Measurements from ENCODE around the gene THRA. TPM values are rescaled to one million over a fixed set of nuclear protein-coding genes. Genes with fewer than 3 reads are reported as not detected.
A peak's percentile ranks its signal among the peaks of the same experiment; 100 is the strongest.

Gene THRA
- polyA plus RNA-seq, 1 of the 3 experiments (the other 2 are of a cell fraction) = 23.1 TPM

DNA sequence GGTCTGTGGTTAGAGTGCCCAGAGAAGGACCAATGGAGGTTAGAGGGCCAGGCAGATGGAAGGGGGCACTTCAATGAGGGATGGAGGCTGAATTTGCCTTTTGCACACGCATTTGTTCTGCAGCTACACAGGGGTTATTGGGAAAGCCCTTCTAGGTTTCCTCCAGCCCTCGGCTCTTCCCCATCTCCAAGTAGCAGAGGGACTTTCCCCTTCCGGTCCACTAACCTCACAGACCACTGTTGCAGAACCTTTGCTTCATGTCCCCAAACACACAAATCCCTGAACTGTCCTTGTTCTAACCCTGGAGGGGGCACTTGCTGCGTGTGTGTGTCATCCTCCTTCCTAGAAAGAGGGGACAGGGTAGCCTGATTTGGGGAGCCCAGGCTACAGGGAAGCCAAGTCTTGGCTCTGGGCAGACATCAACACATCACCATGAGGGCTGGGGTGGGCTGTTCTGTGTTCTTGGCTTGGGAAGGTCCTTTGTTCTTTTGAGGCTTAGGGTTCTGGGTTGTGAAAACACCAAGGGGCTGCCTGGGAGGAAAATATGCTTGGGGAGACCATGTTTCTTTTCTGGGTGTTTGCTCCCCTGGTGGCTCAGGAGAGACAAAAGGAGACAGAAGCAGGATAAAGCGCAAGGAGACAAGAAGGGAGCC is 44.9 kb downstream of the THRA start (continued):
- TF ChIP-seq, protein P1, sequence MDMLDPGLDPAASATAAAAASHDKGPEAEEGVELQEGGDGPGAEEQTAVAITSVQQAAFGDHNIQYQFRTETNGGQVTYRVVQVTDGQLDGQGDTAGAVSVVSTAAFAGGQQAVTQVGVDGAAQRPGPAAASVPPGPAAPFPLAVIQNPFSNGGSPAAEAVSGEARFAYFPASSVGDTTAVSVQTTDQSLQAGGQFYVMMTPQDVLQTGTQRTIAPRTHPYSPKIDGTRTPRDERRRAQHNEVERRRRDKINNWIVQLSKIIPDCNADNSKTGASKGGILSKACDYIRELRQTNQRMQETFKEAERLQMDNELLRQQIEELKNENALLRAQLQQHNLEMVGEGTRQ (IDR thresholded peaks at IDR 0.05; ENCODE audit: borderline replicate concordance, low read depth, low read length) = no peak
- TF ChIP-seq RFX5 (IDR thresholded peaks at IDR 0.05; ENCODE audit: low read length) = no peak

DNA sequence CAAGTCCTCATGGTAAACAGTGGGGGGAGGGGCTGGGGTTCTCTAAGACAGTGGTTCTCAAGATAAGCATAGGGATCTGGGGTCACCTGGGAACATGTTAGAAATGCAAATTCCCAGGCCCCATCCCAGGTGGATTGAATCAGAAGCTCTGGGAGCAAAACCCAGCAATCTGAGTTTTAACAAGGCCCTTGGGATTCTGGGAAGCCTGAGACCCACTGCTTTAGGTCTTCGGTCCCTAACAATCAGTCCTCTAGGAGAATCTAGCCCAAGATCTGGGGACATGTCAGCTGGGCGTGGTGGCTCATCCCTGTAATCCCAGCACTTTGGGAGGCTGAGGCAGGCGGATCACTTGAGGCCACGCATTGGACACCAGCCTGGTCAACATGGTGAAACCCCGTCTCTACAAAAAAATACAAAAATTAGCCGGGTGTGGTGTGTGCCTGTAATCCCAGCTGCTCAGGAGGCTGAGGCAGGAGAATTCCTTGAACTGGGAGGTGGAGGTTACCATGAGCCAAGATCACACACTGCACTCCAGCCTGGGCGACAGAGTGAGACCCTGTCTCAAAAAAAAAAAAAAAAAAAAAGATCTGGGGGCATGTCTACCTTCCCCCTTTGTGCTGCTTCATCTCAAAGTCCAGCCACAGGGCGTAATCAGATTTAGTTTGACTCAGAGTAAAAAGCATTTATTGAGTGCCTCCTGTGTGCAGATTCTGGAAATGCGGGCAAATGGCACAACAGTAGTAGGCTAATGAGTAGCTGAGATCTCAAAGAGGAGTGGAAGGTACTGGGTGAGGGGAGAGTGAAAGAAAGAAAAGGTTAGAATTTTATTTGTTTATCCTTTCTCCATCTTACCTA is 46.4 kb downstream of the THRA start:
- H3K4me2 ChIP-seq = no peak overlapping the region
- no peaks in the 10 kb centered on the region for H3K9me2 ChIP-seq
- H3K27me3 ChIP-seq (ENCODE audit: insufficient read depth) = no peaks in the 10 kb centered on the region
- TF ChIP-seq GATA2 (CRISPR knock-in tag; IDR thresholded peaks at IDR 0.05) = no peak
- TF ChIP-seq, protein P2, sequence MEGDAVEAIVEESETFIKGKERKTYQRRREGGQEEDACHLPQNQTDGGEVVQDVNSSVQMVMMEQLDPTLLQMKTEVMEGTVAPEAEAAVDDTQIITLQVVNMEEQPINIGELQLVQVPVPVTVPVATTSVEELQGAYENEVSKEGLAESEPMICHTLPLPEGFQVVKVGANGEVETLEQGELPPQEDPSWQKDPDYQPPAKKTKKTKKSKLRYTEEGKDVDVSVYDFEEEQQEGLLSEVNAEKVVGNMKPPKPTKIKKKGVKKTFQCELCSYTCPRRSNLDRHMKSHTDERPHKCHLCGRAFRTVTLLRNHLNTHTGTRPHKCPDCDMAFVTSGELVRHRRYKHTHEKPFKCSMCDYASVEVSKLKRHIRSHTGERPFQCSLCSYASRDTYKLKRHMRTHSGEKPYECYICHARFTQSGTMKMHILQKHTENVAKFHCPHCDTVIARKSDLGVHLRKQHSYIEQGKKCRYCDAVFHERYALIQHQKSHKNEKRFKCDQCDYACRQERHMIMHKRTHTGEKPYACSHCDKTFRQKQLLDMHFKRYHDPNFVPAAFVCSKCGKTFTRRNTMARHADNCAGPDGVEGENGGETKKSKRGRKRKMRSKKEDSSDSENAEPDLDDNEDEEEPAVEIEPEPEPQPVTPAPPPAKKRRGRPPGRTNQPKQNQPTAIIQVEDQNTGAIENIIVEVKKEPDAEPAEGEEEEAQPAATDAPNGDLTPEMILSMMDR (IDR thresholded peaks at IDR 0.05) = peak; percentile 27; the same call in 1 of the 2 replicates
- TF ChIP-seq, protein P3, sequence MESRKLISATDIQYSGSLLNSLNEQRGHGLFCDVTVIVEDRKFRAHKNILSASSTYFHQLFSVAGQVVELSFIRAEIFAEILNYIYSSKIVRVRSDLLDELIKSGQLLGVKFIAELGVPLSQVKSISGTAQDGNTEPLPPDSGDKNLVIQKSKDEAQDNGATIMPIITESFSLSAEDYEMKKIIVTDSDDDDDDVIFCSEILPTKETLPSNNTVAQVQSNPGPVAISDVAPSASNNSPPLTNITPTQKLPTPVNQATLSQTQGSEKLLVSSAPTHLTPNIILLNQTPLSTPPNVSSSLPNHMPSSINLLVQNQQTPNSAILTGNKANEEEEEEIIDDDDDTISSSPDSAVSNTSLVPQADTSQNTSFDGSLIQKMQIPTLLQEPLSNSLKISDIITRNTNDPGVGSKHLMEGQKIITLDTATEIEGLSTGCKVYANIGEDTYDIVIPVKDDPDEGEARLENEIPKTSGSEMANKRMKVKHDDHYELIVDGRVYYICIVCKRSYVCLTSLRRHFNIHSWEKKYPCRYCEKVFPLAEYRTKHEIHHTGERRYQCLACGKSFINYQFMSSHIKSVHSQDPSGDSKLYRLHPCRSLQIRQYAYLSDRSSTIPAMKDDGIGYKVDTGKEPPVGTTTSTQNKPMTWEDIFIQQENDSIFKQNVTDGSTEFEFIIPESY (IDR thresholded peaks at IDR 0.05; ENCODE audit: borderline replicate concordance, low read depth) = no peak
- no peak overlapping the region for H3K27ac ChIP-seq (ENCODE audit: low read depth in 2 of 2, low read length in 1 of 2)
- DNase-seq = no peak
- H3K36me3 ChIP-seq (replicated peaks in 1 of 2; ENCODE audit: control insufficient read depth in 1 of 2, insufficient read depth in 2 of 2, low read length in 1 of 2) = no peaks in the 10 kb centered on the region
- no peak overlapping the region for H3K4me3 ChIP-seq (ENCODE audit: low read depth in 2 of 2, low read length in 1 of 2)
- no peak overlapping the region for H2AFZ ChIP-seq (ENCODE audit: low read depth)
- H3K79me2 ChIP-seq (ENCODE audit: insufficient read depth) = no peaks in the 10 kb centered on the region
- WGBS (ENCODE audit: low lambda C conversion rate) = 91% methylated on average over 8 of the region's 9 CpGs
- H3K4me1 ChIP-seq (ENCODE audit: control insufficient read depth in 1 of 2, insufficient read depth in 2 of 2, low read depth in 1 of 2, low read length in 1 of 2) = peaks cover 37% of the 10 kb centered on the region in 2 experiments
- ChIA-PET CTCF (interaction anchor here (1.3 to 6.5 kb wide), 11 partner anchors 11 to 82 kb away, joined by 3 to 100 read pairs (median 11); partner anchors contain the start of genes NR1D1 and THRA), POLR2A (interaction anchor here (0.6 kb wide), 1 partner anchor 8 kb away, joined by 3 read pairs; the partner anchor contains the start of gene NR1D1)
- no peaks in the 10 kb centered on the region for H4K20me1 ChIP-seq (ENCODE audit: insufficient read depth)
- no peaks in the 10 kb centered on the region for H3K9me3 ChIP-seq
- H3K9ac ChIP-seq = no peak overlapping the region
- peaks cover 32% of the 10 kb centered on the region for H3F3A ChIP-seq (replicated peaks; ENCODE audit: insufficient read depth)

All from SK-N-SH (cell line).